SKM-1 (cell line): Measurements from ENCODE around the gene MAP2K1.
"Not testable (repeated sequence)": the region's sequence is repeated elsewhere in the genome, so short reads cannot be mapped to it uniquely, and the experiment has no call there.

ENCODE experiments used
- DNase-seq: peaks from one replicate; lab custom pipeline; 2025; ENCODE audit not compliant: unreplicated experiment; lab: John Stamatoyannopoulos, UW

The MAP2K1 gene

GRCh38 chr15:66423149-66423548, 36.4 kb downstream of the MAP2K1 start:
- no peak for DNase-seq

- no peak for DNase-seq
Measured at GRCh38 chr15:66424963-66425612, 38.4 kb downstream of the MAP2K1 start.

GRCh38 chr15:66425837-66426236, 39.1 kb downstream of the MAP2K1 start:
- DNase-seq = no peak

- DNase-seq = no peak
Measured at GRCh38 chr15:66429117-66429516, 42.4 kb downstream of the MAP2K1 start.

GRCh38 chr15:66429546-66429945, 42.8 kb downstream of the MAP2K1 start:
- no peak for DNase-seq

GRCh38 chr15:66430627-66431255, 44.0 kb downstream of the MAP2K1 start:
- no peak for DNase-seq

GRCh38 chr15:66433726-66434125, 47.0 kb downstream of the MAP2K1 start:
- no peak for DNase-seq

GRCh38 chr15:66440501-66440900, 53.8 kb downstream of the MAP2K1 start:
- DNase-seq = no peak

GRCh38 chr15:66452420-66452819, 65.7 kb downstream of the MAP2K1 start:
- no peak for DNase-seq

GRCh38 chr15:66452971-66453580, 66.4 kb downstream of the MAP2K1 start:
- DNase-seq = no peak

GRCh38 chr15:66454143-66454542, 67.4 kb downstream of the MAP2K1 start:
- peak; percentile 12 for DNase-seq

GRCh38 chr15:66456211-66456610, 69.5 kb downstream of the MAP2K1 start:
- DNase-seq = no peak

GRCh38 chr15:66459818-66460615, 73.3 kb downstream of the MAP2K1 start:
- no peak for DNase-seq

GRCh38 chr15:66461294-66461693, 74.6 kb downstream of the MAP2K1 start:
- DNase-seq = not testable (repeated sequence)

- DNase-seq = no peak
Measured at GRCh38 chr15:66461917-66462316, 75.2 kb downstream of the MAP2K1 start.

GRCh38 chr15:66462627-66463026, 75.9 kb downstream of the MAP2K1 start:
- DNase-seq = no peak

GRCh38 chr15:66465294-66465693, 78.6 kb downstream of the MAP2K1 start:
- DNase-seq = not testable (repeated sequence)

GRCh38 chr15:66467162-66468040, 80.7 kb downstream of the MAP2K1 start:
- DNase-seq = not testable (repeated sequence)

- not testable (repeated sequence) for DNase-seq
Measured at GRCh38 chr15:66470825-66471224, 84.1 kb downstream of the MAP2K1 start.

- DNase-seq = no peak
Measured at GRCh38 chr15:66472176-66472999, 85.7 kb downstream of the MAP2K1 start.
